NCI-H2171 treated with DMSO at 0.1 percent for 48 hours (cell line): ENCODE results near the gene GDI1.
"Not testable (repeated sequence)": the region's sequence is repeated elsewhere in the genome, so short reads cannot be mapped to it uniquely, and the experiment has no call there.

ENCODE experiments used
- DNase-seq: peaks from one replicate; lab custom pipeline; 2025; lab: John Stamatoyannopoulos, UW

The GDI1 gene

DNA sequence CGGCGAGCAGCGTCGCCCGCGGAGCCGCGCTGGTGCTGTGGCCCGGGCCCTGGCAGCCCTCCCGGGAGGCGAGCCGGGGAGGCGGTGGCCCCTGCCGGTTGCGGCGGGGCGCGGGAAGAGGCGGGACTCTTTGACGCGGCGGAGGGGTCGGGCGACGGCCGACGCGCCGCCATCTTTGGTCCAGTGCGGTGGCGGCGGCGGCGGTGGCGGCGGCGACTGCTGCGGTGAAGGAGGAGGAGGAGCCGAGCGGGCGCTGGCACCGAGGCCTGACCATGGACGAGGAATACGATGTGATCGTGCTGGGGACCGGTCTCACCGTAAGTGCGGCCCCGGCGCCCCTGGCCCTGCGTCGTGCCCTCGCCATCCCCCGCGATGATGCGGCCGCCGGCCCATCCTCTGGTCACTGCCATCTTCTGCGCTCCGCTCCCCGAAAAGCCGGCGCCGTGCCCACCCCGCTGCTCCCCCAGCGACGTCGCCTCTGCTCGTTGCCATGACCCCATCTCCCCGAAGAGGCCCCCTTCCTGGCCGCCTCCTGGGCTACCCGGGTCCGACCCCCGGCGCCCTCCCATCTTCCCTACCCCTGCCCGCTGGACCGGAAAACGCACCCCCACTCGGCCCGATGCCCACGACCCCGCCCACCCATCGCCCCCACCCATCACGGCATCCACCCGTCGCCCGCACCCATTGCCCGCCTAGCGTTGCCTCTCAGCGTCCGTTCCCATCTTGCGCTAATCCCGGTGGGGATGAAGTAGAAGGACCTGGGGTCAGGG lies at the start of gene GDI1:
TSS of gene GDI1 (plus strand) at position 172 of the 770 bp plus-strand sequence. CDS start at position 273, 101 bp downstream.
- peak; percentile 6 for DNase-seq

DNA sequence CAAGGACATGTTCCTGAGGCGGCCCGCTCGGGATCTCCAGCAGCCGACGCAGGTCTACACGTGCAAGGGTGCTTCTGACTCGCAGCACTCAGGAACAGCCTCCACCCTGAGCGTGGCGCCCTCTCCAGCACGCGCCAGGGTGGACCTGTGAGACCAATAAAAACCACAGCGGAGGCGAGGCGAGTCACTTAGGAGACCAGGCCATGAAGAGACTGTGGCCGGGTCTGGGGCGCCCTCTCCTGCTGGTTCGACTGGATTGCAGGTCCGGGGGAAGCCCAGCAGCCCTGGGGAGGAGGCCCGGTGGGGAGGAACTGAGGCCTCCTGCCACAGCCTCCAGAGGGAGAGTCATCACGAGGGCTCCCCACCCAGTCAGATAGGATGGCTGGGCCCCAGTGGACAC lies 48.9 kb upstream of the GDI1 start:
- not testable (repeated sequence) for DNase-seq

DNA sequence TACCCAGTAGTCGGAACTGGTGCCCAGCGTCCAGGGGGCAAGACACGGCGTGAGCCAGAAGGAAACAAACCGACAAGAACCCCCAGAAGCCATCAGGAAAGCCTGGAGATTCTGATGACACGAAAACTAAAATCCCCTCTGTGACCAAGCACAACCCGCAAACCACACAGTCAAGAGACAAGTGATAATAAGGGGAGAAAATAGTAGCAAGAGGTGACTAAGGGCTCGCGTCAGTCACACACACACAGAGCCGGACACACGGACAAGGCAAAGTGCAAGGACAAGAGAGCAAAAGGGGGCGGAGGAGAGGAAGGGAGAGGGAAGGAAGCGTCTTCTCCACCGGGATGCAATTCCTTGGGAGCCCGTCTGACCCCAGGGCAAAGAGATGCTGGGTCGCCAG lies 48.3 kb upstream of the GDI1 start:
- not testable (repeated sequence) for DNase-seq

DNA sequence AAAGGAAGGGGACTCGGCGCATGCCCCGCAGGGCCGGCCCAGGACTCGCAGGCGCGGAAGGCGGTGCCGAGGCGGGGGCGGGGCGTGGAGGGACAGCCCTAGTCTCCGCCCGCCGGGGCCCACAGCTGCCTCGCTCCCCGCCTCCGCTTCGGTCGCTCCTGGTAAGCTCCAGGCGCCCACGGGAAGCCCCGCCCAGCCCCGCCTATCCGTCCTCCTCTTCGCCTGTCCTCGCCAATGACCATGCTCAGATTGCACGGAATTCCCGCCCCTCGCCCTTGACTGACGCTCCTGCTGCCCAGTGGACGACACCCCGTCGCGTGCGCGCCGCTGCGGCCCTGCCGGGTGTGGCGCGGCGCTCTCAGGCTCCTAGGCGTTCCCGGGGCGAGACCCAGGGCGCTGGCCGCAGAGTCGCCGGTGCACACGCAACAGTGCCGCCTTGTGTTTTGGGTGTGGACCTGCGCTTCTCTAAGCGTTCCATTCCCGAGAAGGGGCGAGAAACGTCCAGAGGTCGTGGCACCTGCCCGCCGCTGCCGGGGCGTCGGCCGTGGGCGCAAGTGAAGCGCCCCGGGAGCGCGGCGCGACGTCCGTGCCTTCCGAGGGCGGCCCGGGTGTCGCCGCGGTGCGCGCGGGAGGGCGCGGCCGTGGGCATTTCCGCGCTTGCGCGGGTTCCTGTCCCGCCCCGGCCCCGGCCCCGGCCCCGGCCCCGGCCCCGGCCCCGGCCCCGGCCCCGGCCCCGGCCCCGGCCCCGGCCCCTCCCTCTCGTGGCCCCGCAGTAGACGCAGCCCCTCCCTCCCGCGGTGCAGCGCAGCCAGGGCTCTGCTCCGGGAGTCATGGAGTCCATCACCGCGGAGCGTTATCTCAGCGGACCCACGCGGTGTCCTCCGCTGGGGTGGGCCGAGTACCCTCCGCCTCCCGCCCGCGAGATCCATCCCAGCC lies 46.9 kb upstream of the GDI1 start:
- not testable (repeated sequence) for DNase-seq

DNA sequence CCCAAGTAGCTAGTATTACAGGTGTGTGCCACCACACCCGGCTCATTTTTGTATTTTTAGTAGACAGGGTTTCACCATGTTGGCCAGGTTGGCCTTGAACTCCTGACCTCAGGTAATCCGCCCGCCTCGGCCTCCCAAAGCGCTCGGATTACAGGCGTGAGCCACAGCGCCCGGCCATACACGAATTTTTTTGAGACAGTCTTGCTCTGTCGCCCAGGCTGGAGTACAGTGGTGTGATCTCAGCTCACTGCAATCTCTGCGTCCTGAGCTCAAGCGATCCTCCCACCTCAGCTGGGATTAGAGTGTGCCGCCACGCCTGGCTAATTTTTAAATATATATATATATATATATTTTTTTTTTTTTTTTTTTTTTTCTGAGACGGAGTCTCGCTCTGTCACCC lies 40.6 kb upstream of the GDI1 start:
- not testable (repeated sequence) for DNase-seq

DNA sequence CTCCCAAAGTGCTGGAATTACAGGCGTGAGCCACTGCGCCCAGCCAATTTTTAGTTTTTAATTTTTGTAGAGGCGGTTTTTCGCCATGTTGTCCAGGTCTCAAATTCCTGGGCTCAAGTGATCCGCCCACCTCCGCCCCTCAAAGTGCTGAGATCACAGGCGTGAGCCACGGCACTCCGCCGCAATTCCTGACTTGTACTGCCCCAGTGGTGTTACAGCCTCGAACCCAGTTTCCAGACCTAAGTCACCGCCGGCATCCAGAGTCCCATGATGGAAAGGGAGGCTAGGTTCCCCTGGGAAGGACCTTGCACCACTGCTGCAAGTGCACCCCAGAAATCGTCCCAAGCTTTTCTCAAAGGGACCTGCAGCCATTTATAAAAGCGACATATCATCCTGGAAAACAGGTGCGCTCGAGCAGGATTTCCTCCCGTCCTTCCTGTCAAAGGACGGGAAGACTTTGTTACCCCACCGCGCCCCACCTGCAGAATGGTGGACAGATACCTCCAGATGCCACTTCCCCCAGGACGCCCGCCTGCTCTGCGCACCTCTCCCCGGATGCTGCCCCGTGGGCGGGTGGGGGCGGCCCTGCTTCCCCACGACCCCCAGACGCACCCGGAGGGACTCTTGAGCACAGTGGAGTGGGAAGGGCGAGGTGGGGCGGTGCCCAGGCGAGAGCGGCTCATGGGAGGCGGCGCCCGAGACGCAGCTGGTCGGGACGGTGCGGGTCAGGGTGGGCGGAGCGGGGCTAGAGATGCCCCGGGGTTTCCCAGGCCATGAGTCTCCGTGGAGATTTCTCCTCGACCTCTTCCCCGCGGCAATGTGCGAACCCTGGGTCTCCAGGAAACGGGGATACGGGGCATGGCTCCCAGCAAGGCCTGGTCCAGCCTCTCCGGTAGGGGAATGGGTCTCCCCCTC lies 39.7 kb upstream of the GDI1 start:
- DNase-seq: peak; percentile 74

DNA sequence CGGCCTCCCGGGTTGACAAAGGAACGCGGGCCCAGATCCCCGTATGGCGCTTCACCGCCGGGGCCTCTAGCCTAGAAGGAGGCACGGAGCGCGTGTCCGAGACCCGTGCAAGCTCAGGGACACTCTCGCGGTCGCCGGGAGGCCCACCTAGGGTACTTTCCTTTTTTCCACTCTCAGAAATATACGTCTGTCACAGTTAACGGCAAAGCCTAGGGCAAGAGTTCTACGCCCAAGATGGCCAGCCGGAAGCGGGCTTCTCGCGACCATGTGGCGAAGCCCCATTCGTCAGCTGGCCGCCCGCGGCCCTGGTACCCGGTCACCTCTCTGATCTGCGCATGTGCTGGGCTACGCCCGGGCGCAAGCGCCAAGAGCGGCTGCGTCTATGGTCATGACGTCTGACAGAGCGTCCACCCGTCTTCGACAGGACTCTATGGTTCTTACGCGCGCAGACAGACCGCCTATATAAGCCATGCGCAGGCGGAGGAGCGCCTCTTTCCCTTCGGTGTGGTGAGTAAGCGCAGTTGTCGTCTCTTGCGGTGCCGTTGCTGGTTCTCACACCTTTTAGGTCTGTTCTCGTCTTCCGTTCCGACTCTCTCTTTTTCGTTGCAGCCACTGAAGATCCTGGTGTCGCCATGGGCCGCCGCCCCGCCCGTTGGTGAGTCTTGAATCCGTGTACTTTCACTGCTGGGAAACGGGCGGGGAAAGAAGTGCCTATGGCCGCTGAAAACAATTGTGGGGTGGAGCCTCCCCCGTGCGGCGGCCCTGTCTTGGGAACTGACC lies 38.9 kb upstream of the GDI1 start, which contains the start of gene RPL10:
TSS of gene RPL10 (plus strand) at position 490 of the 780 bp plus-strand sequence. CDS start at position 633, 143 bp downstream.
- DNase-seq: peak; percentile 96

DNA sequence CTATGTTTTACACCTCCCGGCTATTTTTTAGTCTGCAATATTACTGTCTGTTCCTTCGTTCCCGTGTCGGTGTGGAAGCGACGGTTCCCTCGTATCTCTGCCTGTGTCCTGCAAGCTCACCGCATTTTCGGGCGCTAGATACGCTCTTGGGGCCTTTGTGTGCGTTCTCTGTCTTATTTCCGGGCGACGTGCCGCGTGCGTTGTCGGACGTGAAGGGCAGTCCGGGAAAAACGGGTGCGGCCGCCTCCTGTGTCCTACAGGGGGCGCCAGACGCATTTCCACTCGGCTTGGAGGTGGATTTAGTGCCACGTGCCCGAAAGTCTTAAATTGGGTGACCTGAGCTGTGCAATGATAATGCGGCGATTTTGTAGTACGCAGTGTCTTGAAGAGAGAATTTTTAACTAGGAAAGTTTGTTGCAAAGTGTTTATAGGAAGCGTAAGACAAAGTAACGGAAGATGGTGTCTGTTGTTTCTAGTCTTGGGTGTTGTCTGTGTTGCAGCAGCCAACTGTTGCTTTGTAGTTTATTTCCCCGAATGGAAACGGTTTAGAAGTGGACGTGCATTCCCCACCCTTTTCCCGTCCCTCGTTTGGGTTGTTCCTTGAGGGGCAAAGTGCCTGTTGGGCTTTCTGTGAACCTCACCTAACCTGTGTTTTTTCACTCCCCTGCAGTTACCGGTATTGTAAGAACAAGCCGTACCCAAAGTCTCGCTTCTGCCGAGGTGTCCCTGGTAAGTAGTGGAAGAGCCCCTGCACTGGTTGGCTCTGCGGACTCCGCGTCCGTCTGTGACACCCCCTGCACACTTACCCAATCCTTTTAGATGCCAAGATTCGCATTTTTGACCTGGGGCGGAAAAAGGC lies 38.1 kb upstream of the GDI1 start:
- DNase-seq: peak; percentile 66

DNA sequence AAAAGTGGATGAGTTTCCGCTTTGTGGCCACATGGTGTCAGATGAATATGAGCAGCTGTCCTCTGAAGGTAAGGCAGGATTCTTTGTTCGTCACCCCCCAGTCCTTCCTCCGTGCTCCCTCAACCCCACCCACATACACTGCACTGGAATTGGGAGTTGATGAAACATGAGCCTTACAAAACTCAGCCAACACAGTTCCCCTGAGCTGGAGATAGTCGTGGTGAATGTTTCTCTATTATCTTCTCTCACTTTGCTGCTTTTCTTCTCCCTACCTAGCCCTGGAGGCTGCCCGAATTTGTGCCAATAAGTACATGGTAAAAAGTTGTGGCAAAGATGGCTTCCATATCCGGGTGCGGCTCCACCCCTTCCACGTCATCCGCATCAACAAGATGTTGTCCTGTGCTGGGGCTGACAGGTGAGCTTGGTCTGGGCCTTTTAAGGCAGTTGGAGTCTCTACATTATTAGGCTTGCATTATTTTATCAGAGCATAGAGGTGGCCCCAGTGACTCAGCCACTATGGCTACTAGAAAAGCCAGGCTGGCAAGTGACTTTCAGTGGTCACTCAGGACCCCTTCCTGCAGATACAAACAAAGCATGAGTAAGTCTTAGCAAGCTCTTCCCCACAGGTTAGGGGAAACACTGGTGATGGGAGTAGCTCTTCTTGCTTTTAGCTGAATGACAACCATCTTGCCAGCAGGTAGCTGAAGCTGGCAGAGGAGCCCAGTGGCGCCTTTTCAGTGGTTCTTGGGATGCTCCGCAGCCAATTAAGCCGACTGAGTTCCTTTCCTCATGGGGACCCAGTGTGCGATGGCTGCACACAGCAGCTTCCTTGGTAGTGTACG lies 37.2 kb upstream of the GDI1 start:
- DNase-seq: no peak

DNA sequence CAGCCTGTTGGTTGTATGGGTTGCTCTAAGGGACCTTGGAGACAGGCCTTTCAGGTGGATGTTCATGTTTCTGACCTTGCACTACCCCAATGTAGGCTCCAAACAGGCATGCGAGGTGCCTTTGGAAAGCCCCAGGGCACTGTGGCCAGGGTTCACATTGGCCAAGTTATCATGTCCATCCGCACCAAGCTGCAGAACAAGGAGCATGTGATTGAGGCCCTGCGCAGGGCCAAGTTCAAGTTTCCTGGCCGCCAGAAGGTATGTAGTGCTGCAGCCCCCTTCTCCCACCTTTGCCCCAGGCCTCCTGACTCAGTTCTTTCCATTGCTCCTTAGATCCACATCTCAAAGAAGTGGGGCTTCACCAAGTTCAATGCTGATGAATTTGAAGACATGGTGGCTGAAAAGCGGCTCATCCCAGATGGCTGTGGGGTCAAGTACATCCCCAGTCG lies 36.6 kb upstream of the GDI1 start:
- not testable (repeated sequence) for DNase-seq

DNA sequence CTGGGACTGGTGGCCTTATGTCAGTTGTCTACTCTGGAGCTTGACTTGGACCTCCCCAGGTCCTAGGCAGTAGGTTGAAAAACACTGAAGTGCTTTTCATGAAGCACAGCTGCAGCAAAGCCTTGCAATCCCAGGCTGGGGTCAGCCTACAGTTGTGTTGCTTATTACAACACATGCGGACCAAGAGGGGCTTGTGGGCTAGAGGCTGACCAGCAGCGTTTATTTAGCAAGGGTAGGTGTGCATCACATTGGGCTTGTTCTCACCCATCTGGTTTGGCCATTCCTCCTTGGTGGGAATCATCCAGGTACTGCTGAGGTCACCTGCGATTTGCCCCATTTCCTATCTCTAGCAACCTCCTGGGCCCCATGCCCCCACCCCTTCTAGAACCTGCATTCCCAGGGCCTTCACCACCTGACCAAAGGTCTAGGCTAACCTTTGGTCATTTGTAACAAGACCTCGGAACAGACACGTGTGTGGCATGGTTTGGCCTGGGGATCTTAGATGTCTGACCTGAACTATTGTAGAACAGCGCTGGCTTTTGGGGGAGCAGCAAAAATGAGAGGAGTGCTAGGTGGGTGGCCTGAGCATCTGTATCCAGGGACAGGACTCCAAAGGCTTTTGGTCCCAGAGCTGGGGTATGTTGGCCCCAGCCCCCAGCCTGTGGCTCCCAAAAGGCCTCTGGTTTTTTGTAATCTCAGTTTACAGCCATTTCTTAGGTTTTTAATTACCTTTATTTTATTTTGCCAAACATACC lies 35.7 kb upstream of the GDI1 start:
- DNase-seq: no peak

DNA sequence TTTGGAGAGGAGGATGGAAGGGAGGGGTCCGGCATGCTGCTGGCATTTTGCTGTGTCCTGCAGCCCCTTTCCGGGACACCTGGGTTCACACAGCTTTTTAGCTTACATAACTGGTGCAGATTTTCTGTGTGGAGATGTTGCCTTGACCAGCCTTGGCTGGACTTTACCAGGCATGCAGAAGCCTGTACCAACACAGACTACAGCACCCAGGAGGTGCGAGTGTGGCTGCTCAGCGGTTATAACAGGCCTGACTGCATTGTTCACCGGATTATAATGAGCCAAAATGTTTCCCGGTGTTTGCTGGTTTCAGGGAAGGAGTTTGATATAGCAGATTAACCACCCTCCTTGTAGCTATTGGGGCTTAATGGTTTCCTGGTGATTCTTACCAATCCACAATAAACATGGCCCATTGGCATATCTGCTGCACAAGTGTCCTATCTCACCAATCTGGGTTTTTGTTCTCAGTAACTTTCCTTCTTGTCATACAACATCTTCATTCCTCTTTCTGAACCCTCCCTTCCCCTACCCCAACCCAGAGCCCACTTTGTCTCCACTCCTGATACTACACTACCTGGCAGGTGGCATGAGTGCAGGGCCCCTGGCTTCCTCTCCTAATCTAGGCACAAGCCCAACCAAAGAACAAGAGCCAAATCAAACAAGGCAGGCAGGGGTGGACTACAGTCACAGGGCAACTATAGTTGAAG lies 34.9 kb upstream of the GDI1 start:
- no peak for DNase-seq

DNA sequence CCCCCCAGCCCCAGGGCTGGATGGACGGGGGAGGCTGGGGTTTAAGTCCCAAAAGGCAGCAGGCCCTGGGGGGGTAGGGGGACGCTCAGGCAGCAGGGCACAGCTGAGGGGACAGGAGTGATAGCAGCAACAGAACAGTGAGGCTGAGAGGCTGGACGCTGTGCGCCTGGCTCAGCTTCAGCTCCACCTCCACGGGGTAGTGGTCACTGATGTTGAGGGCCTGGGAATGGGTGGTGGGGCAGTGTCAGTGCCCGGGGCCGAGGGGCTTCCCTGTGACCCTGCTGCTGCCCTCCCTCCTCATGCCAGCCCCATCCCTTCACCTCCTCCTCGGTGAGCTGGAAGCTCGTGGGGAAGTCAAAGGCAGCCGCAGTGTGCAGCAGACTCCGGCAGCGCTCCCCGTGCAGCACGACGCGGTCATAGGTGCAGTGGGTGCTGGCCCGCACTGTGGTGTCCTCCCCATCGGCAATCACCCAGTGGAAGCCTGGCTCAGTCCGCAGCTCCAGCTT lies 34.3 kb upstream of the GDI1 start:
- DNase-seq: no peak

DNA sequence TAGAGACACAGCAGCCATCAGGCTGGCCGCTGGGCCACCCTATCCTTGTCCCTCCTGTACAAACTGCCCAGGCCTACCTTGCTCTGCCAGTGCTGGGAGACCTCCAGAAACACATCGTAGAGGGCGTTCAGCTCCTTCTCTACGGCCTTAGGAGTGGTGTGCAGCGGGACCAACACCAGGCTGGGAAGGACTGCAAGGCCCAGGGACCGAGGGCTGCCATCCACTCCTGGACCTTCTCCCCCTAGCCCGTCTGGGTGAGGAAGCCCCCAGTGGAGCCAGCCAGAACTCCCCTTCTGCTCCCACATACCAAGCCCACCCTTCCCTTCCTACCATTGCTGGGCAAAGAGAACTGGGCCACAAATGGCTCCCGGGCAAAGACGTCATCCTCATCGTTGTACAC lies 33.8 kb upstream of the GDI1 start:
- no peak for DNase-seq

DNA sequence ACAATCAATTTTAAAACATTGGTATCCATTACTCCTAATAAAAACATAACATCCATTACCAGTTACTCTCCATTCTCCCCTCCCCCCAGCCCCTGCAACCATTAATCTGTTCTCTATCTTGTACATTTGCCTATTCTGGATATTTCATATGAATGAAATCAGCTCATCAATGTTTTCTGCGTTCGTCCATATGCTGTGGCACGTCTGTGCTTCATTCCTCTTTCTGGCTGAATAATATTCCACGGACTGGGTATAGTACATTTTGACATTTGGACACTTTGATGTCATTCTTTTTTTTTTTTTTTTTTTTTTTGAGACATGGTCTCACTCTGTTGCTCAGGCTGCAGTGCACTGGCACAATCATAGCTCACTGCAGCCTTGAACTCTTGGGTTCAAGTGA lies 33.1 kb upstream of the GDI1 start:
- no peak for DNase-seq

DNA sequence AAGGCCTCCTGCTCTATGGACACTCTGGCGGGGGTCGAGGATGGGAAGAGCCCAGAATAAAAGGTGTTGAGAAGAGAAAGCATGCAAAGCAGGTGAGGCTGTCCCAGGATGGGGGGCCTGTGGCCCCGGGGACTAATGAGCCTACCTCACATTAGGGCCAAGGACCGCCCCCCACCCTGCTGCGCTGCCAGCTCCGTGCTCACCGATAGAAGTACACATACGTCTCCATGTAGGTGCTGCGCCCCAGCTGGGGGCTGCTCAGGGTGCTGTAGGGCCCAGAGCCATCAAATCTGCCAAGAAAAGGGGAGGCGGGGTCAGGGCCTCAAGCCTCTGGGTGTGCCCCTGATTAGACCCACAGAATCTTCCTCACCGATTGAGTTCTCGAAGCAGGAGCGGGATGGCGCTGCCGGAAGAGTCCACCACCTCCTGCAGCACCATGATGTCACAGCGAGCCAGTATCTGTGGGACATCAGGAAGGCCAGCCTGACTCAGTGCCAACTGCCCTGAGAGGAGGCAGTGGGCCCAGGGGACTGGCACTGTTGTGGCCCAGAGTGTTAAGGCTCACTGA lies 32.2 kb upstream of the GDI1 start:
- DNase-seq: no peak

DNA sequence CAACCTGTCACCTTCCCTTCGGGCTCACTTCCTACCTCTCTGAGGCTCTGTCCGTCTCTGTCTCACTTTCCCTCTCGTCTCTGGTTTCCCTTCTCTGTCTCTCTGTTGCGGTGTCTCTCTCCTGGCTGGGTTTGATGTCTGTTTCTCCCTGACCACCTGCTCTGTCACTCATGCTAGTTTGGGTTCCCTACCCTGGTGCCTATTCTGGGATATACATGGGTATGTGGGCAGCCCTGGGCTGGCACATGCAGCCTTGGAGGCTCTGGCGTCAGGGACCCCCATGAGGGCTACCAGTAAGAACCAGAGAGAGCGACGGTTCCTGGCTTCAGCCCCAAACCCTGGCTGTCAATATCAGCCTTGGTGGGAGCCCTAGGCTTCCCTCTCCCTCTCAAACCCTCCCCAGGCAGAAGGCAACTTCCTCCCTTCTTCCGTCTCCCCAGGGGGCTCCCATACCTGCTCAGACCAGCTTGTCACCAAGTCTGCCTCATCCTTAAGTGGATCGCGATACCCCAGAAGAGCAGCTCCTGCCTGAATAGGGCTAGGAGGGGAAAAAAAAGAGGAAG lies 28.2 kb upstream of the GDI1 start:
- no peak for DNase-seq
